ENCODE data around the gene FAIM. TPM values are rescaled to one million over a fixed set of nuclear protein-coding genes. Genes with fewer than 3 reads are reported as not detected.
A peak's percentile ranks its signal among the peaks of the same experiment; 100 is the strongest.

Gene FAIM
- total and polyA plus RNA-seq, 2 experiments from 2014 or later = 12.6 to 21.8 TPM

- Histone ChIP-seq H3K36me3 (ENCODE audit: low read depth) (0 out of 2 replicates have a peak, but pooled peaks cover 1% of the 10 kb centered on the region), H3K9me3 (ENCODE audit: low read depth) (no peaks in the 10 kb centered on the region), H3K79me2 (ENCODE audit: insufficient read depth) (no peaks in the 10 kb centered on the region), H2AFZ (no peak overlapping the region), H3K9me2 (ENCODE audit: insufficient read depth) (no peaks in the 10 kb centered on the region), H3K4me1 (ENCODE audit: insufficient read depth) (no peaks in the 10 kb centered on the region), H3F3A (ENCODE audit: insufficient read depth) (0 out of 2 replicates have a peak, but pooled peaks cover 4% of the 10 kb centered on the region), H4K20me1 (ENCODE audit: insufficient read depth) (no peaks in the 10 kb centered on the region; the same call in 1 of the 2 replicates), H3K4me3 (no peak overlapping the region), H3K4me2 (ENCODE audit: unreplicated experiment) (no peak overlapping the region), H3K27me3 (replicated peaks; ENCODE audit: insufficient read depth) (no peaks in the 10 kb centered on the region), H3K9ac (no peak overlapping the region), H3K27ac (no peak overlapping the region)
- in situ Hi-C loops (cut with MboI) = no loop called here
- no peak for TF ChIP-seq EZH2 (IDR thresholded peaks at IDR 0.05; ENCODE audit: insufficient read depth, poor library complexity, severe bottlenecking)
- no peak for TF ChIP-seq EZH2phosphoT487 (IDR thresholded peaks at IDR 0.05; ENCODE audit: insufficient read depth, low read depth)
- WGBS, 2 experiments (ENCODE audit: low coverage in 1 of 2, low lambda C conversion rate in 2 of 2, missing lambda C conversion rate in 2 of 2) = 80 to 81% methylated on average over 6 of the region's 6 CpGs
- DNase-seq = no peak
Measured at GRCh38 chr3:138629526-138629925, 21.0 kb downstream of the FAIM start.

DNA sequence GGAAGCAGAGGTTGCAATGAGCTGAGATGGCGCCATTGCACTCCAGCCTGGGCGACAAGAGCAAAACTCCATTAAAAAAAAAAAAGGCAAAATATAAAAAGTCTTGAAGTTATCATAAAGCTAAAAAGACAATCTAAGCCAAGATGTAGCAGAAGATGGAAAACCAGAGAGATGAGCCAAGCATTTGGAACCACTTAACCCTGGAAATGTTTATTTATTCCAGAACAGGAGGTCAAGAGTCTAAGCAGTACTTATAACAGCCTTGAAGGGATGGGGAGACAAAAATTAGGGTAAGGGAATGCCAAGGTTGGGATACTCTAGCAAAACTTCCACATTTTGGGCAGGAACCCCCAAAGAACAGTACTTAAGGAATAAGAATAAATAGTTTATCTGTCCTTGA lies 30.1 kb downstream of the FAIM start:
- Histone ChIP-seq H3K27ac (no peak overlapping the region), H3K9ac (no peak overlapping the region), H3K27me3 (replicated peaks; ENCODE audit: insufficient read depth) (no peaks in the 10 kb centered on the region), H3K9me2 (ENCODE audit: insufficient read depth) (no peaks in the 10 kb centered on the region), H3K79me2 (ENCODE audit: insufficient read depth) (no peaks in the 10 kb centered on the region), H2AFZ (no peak overlapping the region), H3F3A (ENCODE audit: insufficient read depth) (no peaks in the 10 kb centered on the region), H3K4me2 (ENCODE audit: unreplicated experiment) (no peak overlapping the region), H4K20me1 (ENCODE audit: insufficient read depth) (no peaks in the 10 kb centered on the region), H3K9me3 (ENCODE audit: low read depth) (no peaks in the 10 kb centered on the region), H3K4me3 (no peak overlapping the region), H3K36me3 (ENCODE audit: low read depth) (no peaks in the 10 kb centered on the region), H3K4me1 (ENCODE audit: insufficient read depth) (no peaks in the 10 kb centered on the region)
- WGBS, 2 experiments (ENCODE audit: low coverage in 1 of 2, low lambda C conversion rate in 2 of 2, missing lambda C conversion rate in 2 of 2) = 94% methylated on average over 2 of the region's 2 CpGs
- TF ChIP-seq EZH2 (IDR thresholded peaks at IDR 0.05; ENCODE audit: insufficient read depth, poor library complexity, severe bottlenecking) (no peak), EZH2phosphoT487 (IDR thresholded peaks at IDR 0.05; ENCODE audit: insufficient read depth, low read depth) (no peak)
- in situ Hi-C loops (cut with MboI) = no loop called here
- no peak for DNase-seq

DNA sequence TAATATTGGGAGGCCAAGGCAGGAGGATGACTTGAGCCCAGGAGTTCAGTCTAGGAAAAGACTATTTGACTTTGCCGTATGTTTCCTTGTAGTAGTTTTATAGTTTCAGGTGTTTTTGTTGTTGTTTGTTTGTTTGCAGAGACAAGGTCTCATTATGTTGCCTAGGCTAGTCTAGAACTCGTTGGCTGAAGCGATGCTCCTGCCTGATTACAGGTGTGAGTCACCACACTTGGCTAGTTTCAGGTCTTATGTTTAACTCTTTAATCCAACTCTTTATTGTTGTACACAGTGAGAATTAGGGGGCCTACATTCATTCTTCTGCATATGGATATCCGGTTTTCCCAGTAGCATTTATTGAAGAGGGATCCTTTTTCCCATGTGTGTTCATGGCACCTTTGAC lies 32.0 kb downstream of the FAIM start:
- no peak for TF ChIP-seq EZH2 (IDR thresholded peaks at IDR 0.05; ENCODE audit: insufficient read depth, poor library complexity, severe bottlenecking)
- no peak for TF ChIP-seq EZH2phosphoT487 (IDR thresholded peaks at IDR 0.05; ENCODE audit: insufficient read depth, low read depth)
- in situ Hi-C loops (cut with MboI) = no loop called here
- Histone ChIP-seq H3K9ac (no peak overlapping the region), H3K4me3 (no peak overlapping the region), H3F3A (ENCODE audit: insufficient read depth) (no peaks in the 10 kb centered on the region), H4K20me1 (ENCODE audit: insufficient read depth) (no peaks in the 10 kb centered on the region), H3K27ac (no peak overlapping the region), H2AFZ (no peak overlapping the region), H3K4me1 (ENCODE audit: insufficient read depth) (no peaks in the 10 kb centered on the region), H3K79me2 (ENCODE audit: insufficient read depth) (no peaks in the 10 kb centered on the region), H3K9me3 (ENCODE audit: low read depth) (no peaks in the 10 kb centered on the region), H3K4me2 (ENCODE audit: unreplicated experiment) (no peak overlapping the region), H3K27me3 (replicated peaks; ENCODE audit: insufficient read depth) (no peaks in the 10 kb centered on the region), H3K9me2 (ENCODE audit: insufficient read depth) (no peaks in the 10 kb centered on the region), H3K36me3 (ENCODE audit: low read depth) (no peaks in the 10 kb centered on the region)
- DNase-seq = peak; percentile 1
- WGBS, 2 experiments (ENCODE audit: low coverage in 1 of 2, low lambda C conversion rate in 2 of 2, missing lambda C conversion rate in 2 of 2) = 65 to 69% methylated on average over 4 of the region's 4 CpGs

- Histone ChIP-seq H3K9ac (no peak overlapping the region), H3F3A (ENCODE audit: insufficient read depth) (no peaks in the 10 kb centered on the region), H3K4me2 (ENCODE audit: unreplicated experiment) (no peak overlapping the region), H3K9me2 (ENCODE audit: insufficient read depth) (no peaks in the 10 kb centered on the region), H3K27me3 (replicated peaks; ENCODE audit: insufficient read depth) (no peaks in the 10 kb centered on the region), H3K27ac (no peak overlapping the region), H4K20me1 (ENCODE audit: insufficient read depth) (no peaks in the 10 kb centered on the region), H2AFZ (no peak overlapping the region), H3K36me3 (ENCODE audit: low read depth) (no peaks in the 10 kb centered on the region), H3K4me1 (ENCODE audit: insufficient read depth) (no peaks in the 10 kb centered on the region), H3K4me3 (no peak overlapping the region), H3K79me2 (ENCODE audit: insufficient read depth) (no peaks in the 10 kb centered on the region), H3K9me3 (ENCODE audit: low read depth) (no peaks in the 10 kb centered on the region)
- TF ChIP-seq EZH2 (IDR thresholded peaks at IDR 0.05; ENCODE audit: insufficient read depth, poor library complexity, severe bottlenecking) (no peak), EZH2phosphoT487 (IDR thresholded peaks at IDR 0.05; ENCODE audit: insufficient read depth, low read depth) (no peak)
- no peak for DNase-seq
- in situ Hi-C loops (cut with MboI) = no loop called here
- WGBS, 2 experiments (ENCODE audit: low coverage in 1 of 2, low lambda C conversion rate in 2 of 2, missing lambda C conversion rate in 2 of 2) = 74 to 78% methylated on average over 4 of the region's 4 CpGs
Measured at GRCh38 chr3:138642226-138642926, 33.8 kb downstream of the FAIM start.

Data from GM23248 (cell line).